ENCODE data around the gene GALNT2. TPM values are rescaled to one million over a fixed set of nuclear protein-coding genes. Genes with fewer than 3 reads are reported as not detected.
A peak's percentile ranks its signal among the peaks of the same experiment; 100 is the strongest.

GALNT2 gene
- total RNA-seq (10 to 100 TPM; 31.0 to 44.8 (median 40.7) TPM), polyA plus RNA-seq (10 to 100 TPM in 2 of 3 donors, 1 to 10 TPM in 1; 7.9 to 13.3 (median 11.4) TPM)
- long read RNA-seq, donor 1, full-length matches to known transcripts = 13 of 33 reads
- long read RNA-seq, donor 1, partial matches to known transcripts = 20 of 33 reads
- long read RNA-seq, donor 1, other reads (novel, unspliced or antisense) = 0 of 33 reads
- long read RNA-seq, donor 2, full-length matches to known transcripts = 11 of 16 reads
- long read RNA-seq, donor 2, partial matches to known transcripts = 5 of 16 reads
- long read RNA-seq, donor 2, other reads (novel, unspliced or antisense) = 0 of 16 reads

DNA sequence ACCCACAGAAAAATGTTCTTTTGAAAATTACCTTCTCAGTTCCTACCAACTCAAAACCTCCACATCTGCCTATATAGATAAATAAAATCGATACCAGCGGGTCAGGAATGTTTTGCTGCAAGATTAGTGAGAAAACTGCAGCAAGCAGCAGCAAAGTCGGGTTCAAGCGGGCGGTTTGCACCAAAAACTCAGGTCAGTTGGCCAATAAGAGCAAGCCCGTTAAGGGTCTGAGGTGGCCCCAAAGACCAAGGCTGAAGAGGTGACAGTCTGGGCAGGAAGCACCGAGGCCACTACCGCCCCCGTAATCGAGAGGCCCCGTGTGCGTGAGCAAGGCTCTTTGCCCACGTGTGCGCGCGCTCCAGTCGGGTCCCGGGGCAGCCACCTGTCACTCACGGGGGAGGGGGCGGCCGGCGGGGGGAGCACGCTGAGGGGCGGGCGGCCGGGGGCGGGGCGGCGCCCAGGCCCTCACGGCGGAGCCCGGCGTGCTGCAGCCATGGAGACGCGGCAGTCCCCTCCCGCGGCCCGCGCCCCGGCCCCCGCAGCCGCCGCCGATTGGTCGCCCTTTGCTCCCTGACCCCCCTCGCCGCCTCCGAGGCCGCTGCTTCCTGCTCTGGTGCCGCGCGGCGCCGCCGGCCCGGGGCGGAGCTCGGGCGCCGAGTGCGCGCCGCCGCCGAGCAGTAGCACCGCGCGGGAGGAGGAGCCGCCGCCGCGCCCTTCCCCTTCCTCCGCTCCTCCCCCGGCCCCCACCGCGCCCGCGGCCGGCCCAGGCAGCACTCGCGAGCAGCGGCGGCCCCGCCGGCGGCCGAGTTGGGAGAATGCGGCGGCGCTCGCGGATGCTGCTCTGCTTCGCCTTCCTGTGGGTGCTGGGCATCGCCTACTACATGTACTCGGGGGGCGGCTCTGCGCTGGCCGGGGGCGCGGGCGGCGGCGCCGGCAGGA lies at the start of gene GALNT2:
GALNT2 (plus strand) TSS at position 773 of the 939 bp plus-strand sequence; CDS start at position 816, 43 bp downstream.
- H3K9me3 ChIP-seq = peaks cover 0 to 7% (median 5%) of the 10 kb centered on the region in 8 donors
- intact Hi-C loops (cut with DNase I; ENCODE audit: low total_unique reads) = no loop called here
- H3K27ac ChIP-seq = peak within 1 kb of the TSS; percentile 60 to 93 (median 90)
- 0 to 2% (median 1%) methylated on average over 27 to 104 of the region's 104 CpGs for WGBS, 5 donors
- peak; percentile 99 for DNase-seq
- H3K36me3 ChIP-seq = no peaks in the 10 kb centered on the region
- H3K4me1 ChIP-seq = peaks cover 12 to 52% (median 26%) of the 10 kb centered on the region in 6 donors
- H3K4me3 ChIP-seq = peak within 1 kb of the TSS; percentile 71 to 87 (median 80)
- TF ChIP-seq POLR2A (IDR thresholded peaks at IDR 0.05) (peak in 1 of 3 donors; percentile 49), POLR2AphosphoS5 (IDR thresholded peaks at IDR 0.05) (peak; percentile 78 to 86 (median 79))
- TF ChIP-seq, protein P1, sequence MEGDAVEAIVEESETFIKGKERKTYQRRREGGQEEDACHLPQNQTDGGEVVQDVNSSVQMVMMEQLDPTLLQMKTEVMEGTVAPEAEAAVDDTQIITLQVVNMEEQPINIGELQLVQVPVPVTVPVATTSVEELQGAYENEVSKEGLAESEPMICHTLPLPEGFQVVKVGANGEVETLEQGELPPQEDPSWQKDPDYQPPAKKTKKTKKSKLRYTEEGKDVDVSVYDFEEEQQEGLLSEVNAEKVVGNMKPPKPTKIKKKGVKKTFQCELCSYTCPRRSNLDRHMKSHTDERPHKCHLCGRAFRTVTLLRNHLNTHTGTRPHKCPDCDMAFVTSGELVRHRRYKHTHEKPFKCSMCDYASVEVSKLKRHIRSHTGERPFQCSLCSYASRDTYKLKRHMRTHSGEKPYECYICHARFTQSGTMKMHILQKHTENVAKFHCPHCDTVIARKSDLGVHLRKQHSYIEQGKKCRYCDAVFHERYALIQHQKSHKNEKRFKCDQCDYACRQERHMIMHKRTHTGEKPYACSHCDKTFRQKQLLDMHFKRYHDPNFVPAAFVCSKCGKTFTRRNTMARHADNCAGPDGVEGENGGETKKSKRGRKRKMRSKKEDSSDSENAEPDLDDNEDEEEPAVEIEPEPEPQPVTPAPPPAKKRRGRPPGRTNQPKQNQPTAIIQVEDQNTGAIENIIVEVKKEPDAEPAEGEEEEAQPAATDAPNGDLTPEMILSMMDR (IDR thresholded peaks at IDR 0.05 in 8 of 11, conservative IDR thresholded peaks at IDR 0.05 in 3 of 11) = no peak
- no peaks in the 10 kb centered on the region for H3K27me3 ChIP-seq (replicated peaks in 1 of 7)

DNA sequence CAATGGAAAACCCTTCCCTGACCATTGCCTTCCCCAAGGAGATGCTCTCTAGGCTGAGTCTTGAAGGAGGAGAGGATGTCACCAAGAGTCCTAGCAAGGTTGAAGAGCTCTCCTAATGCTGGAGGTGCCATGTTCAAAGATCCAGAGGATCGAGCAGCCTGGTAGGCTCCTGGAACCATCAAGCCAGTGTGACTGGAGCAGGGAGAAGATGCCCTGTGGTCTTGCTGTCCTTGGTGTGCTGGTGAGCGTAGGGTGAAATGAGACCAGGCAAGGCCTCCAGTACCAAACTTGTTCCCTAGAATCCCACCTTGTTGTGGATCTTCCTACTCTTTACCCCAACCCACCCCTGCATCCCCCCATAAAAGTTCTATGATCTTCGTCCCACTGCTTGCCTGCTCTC lies 46.6 kb upstream of the GALNT2 start:
- Histone ChIP-seq H3K9me3 (peaks cover 0 to 6% (median 0%) of the 10 kb centered on the region in 8 donors), H3K27me3 (replicated peaks in 1 of 7) (no peaks in the 10 kb centered on the region), H3K27ac (no peak overlapping the region), H3K36me3 (no peaks in the 10 kb centered on the region), H3K4me3 (no peak overlapping the region), H3K4me1 (no peaks in the 10 kb centered on the region)
- intact Hi-C loops (cut with DNase I; ENCODE audit: low total_unique reads) = no loop called here
- no peak for DNase-seq
- TF ChIP-seq POLR2A (IDR thresholded peaks at IDR 0.05) (no peak), POLR2AphosphoS5 (IDR thresholded peaks at IDR 0.05) (no peak)
- TF ChIP-seq, protein P1 (IDR thresholded peaks at IDR 0.05 in 8 of 11, conservative IDR thresholded peaks at IDR 0.05 in 3 of 11) = no peak
- 75 to 93% (median 89%) methylated on average over 3 of the region's 3 CpGs for WGBS, 5 donors

DNA sequence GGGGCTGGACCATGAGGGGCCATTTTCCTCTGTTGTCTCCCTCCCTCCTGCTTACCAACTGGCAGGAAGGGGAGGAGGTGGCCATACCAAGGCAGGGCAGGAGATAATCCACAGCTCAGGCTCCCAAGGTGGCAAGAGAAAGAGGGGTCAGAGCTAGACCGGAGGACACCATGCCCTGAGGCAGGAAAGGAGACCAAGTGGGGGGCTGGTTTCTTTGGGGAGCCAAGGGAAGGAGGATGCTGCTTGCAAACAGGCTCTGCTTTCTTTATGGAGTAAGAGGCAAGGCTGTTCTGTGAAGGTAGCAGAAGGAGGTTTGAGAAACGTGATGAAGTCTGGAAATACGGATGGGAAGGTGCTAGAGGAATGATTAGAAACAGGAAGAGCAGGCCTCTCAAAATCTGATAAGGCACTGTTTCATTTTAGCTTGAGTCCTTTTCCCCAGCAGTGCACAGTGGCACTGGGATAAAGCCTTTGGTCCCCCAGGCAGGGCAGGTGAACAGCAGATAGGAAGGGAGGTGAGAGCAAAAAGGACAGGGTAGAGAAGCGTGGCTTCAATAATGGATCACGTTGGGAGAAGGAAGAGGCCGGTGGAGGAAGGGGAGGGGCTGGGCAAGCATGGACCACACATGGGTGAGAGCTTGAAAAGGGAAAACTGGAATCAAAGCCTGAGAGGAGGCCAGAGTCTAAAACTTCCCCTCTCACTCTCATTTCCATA lies 44.2 kb upstream of the GALNT2 start:
- no peaks in the 10 kb centered on the region for H3K4me1 ChIP-seq
- no peak overlapping the region for H3K4me3 ChIP-seq
- TF ChIP-seq POLR2AphosphoS5 (IDR thresholded peaks at IDR 0.05) (no peak), POLR2A (IDR thresholded peaks at IDR 0.05) (no peak)
- TF ChIP-seq, protein P1 (IDR thresholded peaks at IDR 0.05 in 8 of 11, conservative IDR thresholded peaks at IDR 0.05 in 3 of 11) = no peak
- H3K9me3 ChIP-seq = peaks cover 0 to 16% (median 7%) of the 10 kb centered on the region in 8 donors
- no peaks in the 10 kb centered on the region for H3K27me3 ChIP-seq (replicated peaks in 1 of 7)
- no peak overlapping the region for H3K27ac ChIP-seq
- 59 to 71% (median 63%) methylated on average over 6 of the region's 6 CpGs for WGBS, 5 donors
- DNase-seq = no peak
- H3K36me3 ChIP-seq = no peaks in the 10 kb centered on the region
- intact Hi-C loops (cut with DNase I; ENCODE audit: low total_unique reads) = no loop called here

Data from spleen (tissue), 13 donors.